HUES48 (cell line): ENCODE results near the gene COL12A1.
A peak's percentile ranks its signal among the peaks of the same experiment; 100 is the strongest.

Experiments used
- H3K27ac ChIP-seq: one replicate; pipeline ENCODE4 v1.7.0; 2013; ENCODE audit warnings: low read depth, low read length, inconsistent platforms
- H3K27me3 ChIP-seq: 2 replicates; pipeline ENCODE4 v1.6.1; 2013; ENCODE audit warnings: mild to moderate bottlenecking, low read length; ENCODE audit not compliant: control insufficient read depth, insufficient read depth
- H3K36me3 ChIP-seq: 2 replicates; pipeline ENCODE4 v1.6.1; 2013; ENCODE audit warnings: low read length; ENCODE audit not compliant: control insufficient read depth, insufficient read depth
- H3K4me1 ChIP-seq: 2 replicates; pipeline ENCODE4 v1.6.1; 2013; ENCODE audit warnings: mild to moderate bottlenecking, low read length; ENCODE audit not compliant: control insufficient read depth, insufficient read depth
- H3K4me3 ChIP-seq: 2 replicates; pipeline ENCODE4 v1.5.1; 2013; ENCODE audit warnings: mild to moderate bottlenecking, low read depth, low read length
- H3K9ac ChIP-seq: 2 replicates; pipeline ENCODE4 v1.6.1; 2013; ENCODE audit warnings: mild to moderate bottlenecking, low read depth, low read length, moderate library complexity
- H3K9me3 ChIP-seq: 2 replicates; pipeline ENCODE4 v1.6.1; 2013; ENCODE audit warnings: low read length; ENCODE audit not compliant: control insufficient read depth, insufficient read depth

The COL12A1 gene

DNA sequence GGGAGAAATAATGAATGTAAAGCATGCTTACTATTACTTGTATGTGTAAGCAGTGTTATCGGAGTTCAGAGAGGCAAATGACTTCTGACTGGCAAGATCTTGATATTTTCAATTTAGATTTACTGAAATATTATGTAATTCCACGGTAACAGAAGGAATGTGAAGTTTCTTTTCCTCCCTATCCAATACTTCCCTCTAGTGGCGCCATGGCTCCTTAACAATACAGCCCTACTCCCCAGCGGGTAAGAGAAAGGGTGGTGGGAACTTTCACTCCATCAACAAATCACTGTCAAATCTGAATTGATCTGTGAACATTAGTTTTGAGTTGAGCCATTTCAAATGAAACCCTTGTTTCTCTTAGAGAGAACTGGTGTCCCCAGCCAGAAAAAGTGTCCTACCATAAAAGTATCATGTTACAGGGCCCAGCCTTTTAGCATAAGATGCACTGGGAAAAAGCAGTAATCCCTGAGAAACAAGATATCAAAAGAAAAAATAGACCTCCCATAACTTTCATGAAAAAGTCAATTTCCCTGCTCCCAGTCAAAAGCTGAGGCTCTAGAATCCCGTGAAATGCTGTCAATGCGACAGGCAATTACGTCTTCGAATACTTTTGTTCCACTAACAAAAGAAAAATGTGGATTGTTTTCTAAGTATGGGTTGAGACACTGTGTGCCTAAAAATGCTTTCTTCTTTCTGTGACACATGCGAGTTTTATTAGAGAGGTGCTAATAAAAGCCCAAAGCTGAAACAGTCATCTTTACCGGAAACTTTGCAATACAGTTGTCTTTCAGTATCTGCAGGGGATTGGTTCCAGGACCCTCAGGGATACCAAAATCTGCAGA lies 24.9 kb upstream of the COL12A1 start:
- H3K9ac ChIP-seq: no peak overlapping the region
- no peak overlapping the region for H3K4me3 ChIP-seq
- H3K27me3 ChIP-seq: no peaks in the 10 kb centered on the region
- H3K27ac ChIP-seq: no peak overlapping the region
- H3K4me1 ChIP-seq: peaks cover 44% of the 10 kb centered on the region
- H3K36me3 ChIP-seq: no peaks in the 10 kb centered on the region
- H3K9me3 ChIP-seq: no peaks in the 10 kb centered on the region

DNA sequence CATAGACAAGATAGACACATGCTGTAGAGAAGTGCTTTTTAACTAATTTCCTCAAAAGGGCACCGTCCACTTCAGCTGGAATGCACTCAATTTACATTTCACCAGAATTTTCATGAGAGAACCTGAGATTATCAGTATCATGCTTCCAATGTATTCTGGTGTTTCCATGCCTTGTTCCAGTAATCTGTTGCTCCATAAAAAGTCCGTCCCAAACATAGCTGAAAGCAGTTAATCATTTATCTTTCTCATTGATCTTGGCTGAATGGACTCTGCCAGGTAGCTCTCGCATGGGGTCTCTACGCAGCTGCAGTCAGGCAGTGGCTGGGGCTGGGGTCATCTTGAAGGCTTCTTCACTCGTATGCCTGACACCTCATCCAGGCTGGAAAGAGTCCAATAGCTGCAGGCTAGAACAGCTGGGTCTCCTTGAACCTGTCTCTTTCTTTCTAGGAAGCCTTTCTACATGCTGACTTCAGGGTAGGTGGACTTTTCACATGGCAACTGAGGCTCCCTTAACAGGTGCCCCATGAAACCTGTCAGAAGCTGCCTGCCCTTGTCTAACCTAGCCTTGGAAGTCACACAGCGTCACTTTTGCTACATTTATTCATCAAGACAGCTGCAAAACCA lies 18.6 kb upstream of the COL12A1 start:
- H3K36me3 ChIP-seq: no peaks in the 10 kb centered on the region
- no peak overlapping the region for H3K4me3 ChIP-seq
- H3K9me3 ChIP-seq: no peaks in the 10 kb centered on the region
- no peak overlapping the region for H3K9ac ChIP-seq
- no peaks in the 10 kb centered on the region for H3K27me3 ChIP-seq
- H3K4me1 ChIP-seq: peaks cover 22% of the 10 kb centered on the region; the same call in 1 of the 2 replicates
- no peak overlapping the region for H3K27ac ChIP-seq

- Histone ChIP-seq H3K36me3 (no peaks in the 10 kb centered on the region), H3K4me3 (no peak overlapping the region), H3K27me3 (no peaks in the 10 kb centered on the region), H3K4me1 (peaks cover 22% of the 10 kb centered on the region; the same call in 1 of the 2 replicates), H3K9ac (no peak overlapping the region), H3K9me3 (no peaks in the 10 kb centered on the region), H3K27ac (no peak overlapping the region)
Measured at GRCh38 chr6:75223428-75223827, 17.6 kb upstream of the COL12A1 start.

DNA sequence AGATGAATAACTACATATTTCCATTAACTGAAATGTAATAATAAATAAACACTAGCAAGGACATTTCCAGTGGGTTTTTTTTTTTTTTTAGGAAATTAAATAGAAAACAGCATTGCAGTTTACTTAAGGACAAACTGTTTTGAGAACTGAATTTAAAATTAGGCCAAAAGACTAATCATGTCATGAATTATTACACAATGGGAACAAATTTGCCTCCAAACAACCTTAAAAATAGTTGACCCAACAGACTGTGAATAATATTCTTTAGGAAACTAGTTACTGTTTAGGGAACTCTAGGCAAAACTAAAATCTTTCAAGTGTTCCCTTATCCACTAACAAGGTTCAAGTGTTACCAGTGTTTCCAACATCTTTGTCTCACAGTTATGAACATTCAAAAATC lies 16.4 kb upstream of the COL12A1 start:
- Histone ChIP-seq H3K4me3 (no peak overlapping the region), H3K4me1 (peaks cover 22% of the 10 kb centered on the region; the same call in 1 of the 2 replicates), H3K9me3 (no peaks in the 10 kb centered on the region), H3K36me3 (no peaks in the 10 kb centered on the region), H3K27ac (no peak overlapping the region), H3K27me3 (no peaks in the 10 kb centered on the region), H3K9ac (no peak overlapping the region)

DNA sequence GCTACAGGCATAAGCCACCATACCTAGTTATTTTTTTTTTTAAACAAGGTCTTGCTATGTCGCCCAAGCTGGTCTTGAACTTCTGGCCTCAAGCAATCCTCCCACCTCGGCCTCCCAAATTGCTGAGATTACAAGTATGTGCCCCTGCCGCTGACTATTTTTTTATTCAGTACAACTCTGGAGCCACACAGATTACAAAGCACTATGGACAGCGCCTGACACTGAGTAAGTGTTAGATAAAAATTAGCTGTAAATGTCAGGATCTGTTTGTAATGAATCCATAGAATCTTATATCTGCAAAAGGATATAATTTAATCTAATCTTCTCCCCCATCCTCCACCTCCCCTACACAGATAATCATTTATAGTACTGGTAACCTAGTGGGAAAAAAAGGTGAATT lies 15.3 kb upstream of the COL12A1 start:
- H3K4me3 ChIP-seq: no peak overlapping the region
- no peak overlapping the region for H3K27ac ChIP-seq
- H3K27me3 ChIP-seq: no peaks in the 10 kb centered on the region
- H3K9ac ChIP-seq: no peak overlapping the region
- no peaks in the 10 kb centered on the region for H3K9me3 ChIP-seq
- peaks cover 19% of the 10 kb centered on the region; the same call in 1 of the 2 replicates for H3K4me1 ChIP-seq
- no peaks in the 10 kb centered on the region for H3K36me3 ChIP-seq

GRCh38 chr6:75220357-75220756 lies 14.5 kb upstream of the COL12A1 start:
- peaks cover 17% of the 10 kb centered on the region; the same call in 1 of the 2 replicates for H3K4me1 ChIP-seq
- no peak overlapping the region for H3K27ac ChIP-seq
- H3K36me3 ChIP-seq: no peaks in the 10 kb centered on the region
- no peak overlapping the region for H3K9ac ChIP-seq
- H3K4me3 ChIP-seq: no peak overlapping the region
- H3K27me3 ChIP-seq: no peaks in the 10 kb centered on the region
- H3K9me3 ChIP-seq: no peaks in the 10 kb centered on the region

- Histone ChIP-seq H3K36me3 (no peaks in the 10 kb centered on the region), H3K27me3 (no peaks in the 10 kb centered on the region), H3K27ac (no peak overlapping the region), H3K4me1 (peaks cover 17% of the 10 kb centered on the region; the same call in 1 of the 2 replicates), H3K9me3 (no peaks in the 10 kb centered on the region), H3K9ac (no peak overlapping the region), H3K4me3 (no peak overlapping the region)
Measured at GRCh38 chr6:75219263-75219662, 13.4 kb upstream of the COL12A1 start.

GRCh38 chr6:75217193-75217592 lies 11.3 kb upstream of the COL12A1 start:
- no peaks in the 10 kb centered on the region for H3K27me3 ChIP-seq
- H3K9me3 ChIP-seq: no peaks in the 10 kb centered on the region
- H3K4me1 ChIP-seq: peaks cover 22% of the 10 kb centered on the region
- no peak overlapping the region for H3K4me3 ChIP-seq
- no peaks in the 10 kb centered on the region for H3K36me3 ChIP-seq
- no peak overlapping the region for H3K9ac ChIP-seq
- no peak overlapping the region for H3K27ac ChIP-seq

GRCh38 chr6:75215291-75215690 lies 9.4 kb upstream of the COL12A1 start:
- Histone ChIP-seq H3K9me3 (no peaks in the 10 kb centered on the region), H3K4me3 (no peak overlapping the region), H3K9ac (no peak overlapping the region), H3K36me3 (no peaks in the 10 kb centered on the region), H3K27me3 (no peaks in the 10 kb centered on the region), H3K4me1 (peaks cover 40% of the 10 kb centered on the region), H3K27ac (no peak overlapping the region)

DNA sequence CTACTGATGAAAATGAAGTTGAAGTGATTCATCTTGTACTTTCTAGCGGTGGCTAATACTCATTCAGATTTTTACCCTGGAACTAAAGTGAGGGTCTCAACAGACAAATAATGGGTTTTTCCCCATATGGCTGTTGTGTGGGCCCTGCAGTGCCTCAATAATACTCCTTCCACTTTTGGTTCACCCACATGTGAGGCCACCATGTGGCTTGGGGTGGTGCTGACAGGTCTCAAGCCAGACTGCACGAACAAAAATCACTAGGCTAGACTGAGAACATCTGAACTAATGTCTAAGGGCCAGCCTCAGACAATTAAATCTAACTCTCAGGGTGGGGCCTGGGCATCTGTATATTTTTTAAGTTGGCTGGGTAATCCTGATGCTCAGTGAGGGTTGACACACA lies 7.9 kb upstream of the COL12A1 start:
- Histone ChIP-seq H3K27me3 (peaks cover 8% of the 10 kb centered on the region), H3K36me3 (no peaks in the 10 kb centered on the region)

DNA sequence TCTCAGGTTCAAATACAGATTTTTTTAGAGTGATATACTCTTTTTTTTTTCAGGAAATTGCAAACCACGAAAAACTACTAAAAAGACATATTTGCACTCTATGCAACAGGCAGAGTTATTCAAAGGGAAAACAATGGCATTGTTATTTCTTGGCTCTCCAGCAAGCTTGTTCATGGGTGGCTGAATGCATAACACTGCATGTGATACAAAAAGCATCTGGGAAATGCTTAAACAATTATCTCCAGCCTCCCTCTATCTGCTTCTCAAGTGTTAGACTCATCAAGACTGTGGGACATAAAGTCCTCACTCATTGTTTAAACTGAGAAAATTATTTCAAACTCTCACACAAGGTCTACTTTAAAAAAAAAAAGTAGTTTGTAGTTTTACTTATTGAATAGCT lies 7.3 kb upstream of the COL12A1 start:
- peaks cover 14% of the 10 kb centered on the region for H3K27me3 ChIP-seq
- peak overlapping the region; percentile 21; the same call in 1 of the 2 replicates for H3K4me3 ChIP-seq
- no peak overlapping the region for H3K9ac ChIP-seq
- H3K36me3 ChIP-seq: no peaks in the 10 kb centered on the region
- H3K4me1 ChIP-seq: peaks cover 55% of the 10 kb centered on the region
- no peaks in the 10 kb centered on the region for H3K9me3 ChIP-seq
- peak overlapping the region; percentile 83 for H3K27ac ChIP-seq

More for the DNA sequence above, 7.9 kb upstream of the COL12A1 start:
- no peaks in the 10 kb centered on the region for H3K9me3 ChIP-seq
- H3K4me3 ChIP-seq: no peak overlapping the region
- H3K27ac ChIP-seq: peak overlapping the region; percentile 83
- no peak overlapping the region for H3K9ac ChIP-seq
- H3K4me1 ChIP-seq: peaks cover 48% of the 10 kb centered on the region
